WTC11 (cell line): Measurements from ENCODE around the gene PALM2AKAP2. TPM values are rescaled to one million over a fixed set of nuclear protein-coding genes. Genes with fewer than 3 reads are reported as not detected.

Source experiments
- ATAC-seq: fragments of 200-7000 bp; cut with Tn5 transposase; 2 replicates; pipeline ENCODE4 v1.10.0; 2021; ENCODE audit warnings: mild to moderate bottlenecking, moderate library complexity
- CTCF ChIA-PET: fragments of 300-600 bp; sonication (Branson Sonifier 250); formaldehyde crosslinking; loops from one replicate; lab custom pipeline; 2021; ENCODE audit warnings: antibody characterized with exemption; lab: Charles Lee
- POLR2A ChIA-PET: fragments of 350-600 bp; sonication (Branson Sonifier 250); formaldehyde crosslinking; loops from one replicate; lab custom pipeline; 2021; ENCODE audit warnings: antibody characterized with exemption; lab: Charles Lee
- DNase-seq: peaks from one replicate; pipeline ENCODE4 v3.0.0; 2021; ENCODE audit warnings: low spot score
- H3K27ac Mint-ChIP-seq: 2 replicates; pipeline ENCODE4 v1.8.0; 2021; ENCODE audit warnings: mixed read lengths
- H3K27me3 Mint-ChIP-seq: 2 replicates; pipeline ENCODE4 v1.8.0; 2021; ENCODE audit warnings: low read depth, mild to moderate bottlenecking, moderate library complexity, mixed read lengths
- H3K36me3 Mint-ChIP-seq: 2 replicates; pipeline ENCODE4 v1.8.0; 2021; ENCODE audit warnings: mixed read lengths
- H3K4me1 Mint-ChIP-seq: 2 replicates; pipeline ENCODE4 v1.8.0; 2022; ENCODE audit warnings: mixed read lengths
- H3K4me3 Mint-ChIP-seq: 2 replicates; pipeline ENCODE4 v1.8.0; 2021; ENCODE audit warnings: mild to moderate bottlenecking, moderate library complexity, mixed read lengths
- H3K9me3 Mint-ChIP-seq: 2 replicates; pipeline ENCODE4 v1.8.0; 2021; ENCODE audit warnings: mixed read lengths
- CREM ChIP-seq: sonication (generic); formaldehyde crosslinking; IDR thresholded peaks from 2 replicates; pipeline ENCODE4 v1.8.1; 2022; ENCODE audit warnings: mild to moderate bottlenecking, missing genetic modification reagents, moderate library complexity
- EMX1 ChIP-seq: fragments of 250-450 bp; sonication (Bioruptor Pico); IDR thresholded peaks from 2 replicates; pipeline ENCODE4 v1.8.0; 2021; ENCODE audit warnings: mild to moderate bottlenecking
- ESRRA ChIP-seq: sonication (generic); formaldehyde crosslinking; IDR thresholded peaks from 2 replicates; pipeline ENCODE4 v1.8.1; 2022; ENCODE audit warnings: mild to moderate bottlenecking, missing genetic modification reagents, borderline replicate concordance
- GABPB1 ChIP-seq: sonication (generic); formaldehyde crosslinking; IDR thresholded peaks from 2 replicates; pipeline ENCODE4 v1.8.1; 2023; ENCODE audit warnings: mild to moderate bottlenecking, missing genetic modification reagents
- GTF2I ChIP-seq: fragments of 250-450 bp; sonication (Bioruptor Pico); conservative IDR thresholded peaks from 2 replicates; pipeline ENCODE4 v1.4.0; 2021; ENCODE audit warnings: mild to moderate bottlenecking
- KAT7 ChIP-seq: sonication (generic); formaldehyde crosslinking; IDR thresholded peaks from 2 replicates; pipeline ENCODE4 v1.8.1; 2023; ENCODE audit warnings: missing genetic modification reagents, mild to moderate bottlenecking, borderline replicate concordance
- NFYB ChIP-seq: sonication (generic); formaldehyde crosslinking; conservative IDR thresholded peaks from 2 replicates; pipeline ENCODE4 v1.8.0; 2022; ENCODE audit warnings: low read depth, missing genetic modification reagents
- PREB ChIP-seq: sonication (generic); formaldehyde crosslinking; IDR thresholded peaks from 2 replicates; pipeline ENCODE4 v1.8.1; 2022; ENCODE audit warnings: mild to moderate bottlenecking, missing genetic modification reagents, moderate library complexity, borderline replicate concordance
- USF1 ChIP-seq: sonication (generic); formaldehyde crosslinking; IDR thresholded peaks from 2 replicates; pipeline ENCODE4 v1.8.0; 2022; ENCODE audit warnings: mild to moderate bottlenecking, missing genetic modification reagents
- ZNF396 ChIP-seq: fragments of 250-450 bp; sonication (Bioruptor Pico); IDR thresholded peaks from 2 replicates; pipeline ENCODE4 v1.8.0; 2021; ENCODE audit warnings: mild to moderate bottlenecking, moderate library complexity, borderline replicate concordance
- ZNF423 ChIP-seq: fragments of 250-450 bp; sonication (Bioruptor Pico); IDR thresholded peaks from 2 replicates; pipeline ENCODE4 v2.1.2; 2022; ENCODE audit warnings: mild to moderate bottlenecking, moderate library complexity
- total RNA-seq: library from RNA; stranded (reverse); gene quantifications from 3 replicates; pipeline ENCODE4 v1.2.3, GENCODE V29; 2021
- TF ChIP-seq, protein P1 (sequence below): sonication (generic); formaldehyde crosslinking; IDR thresholded peaks from 2 replicates; pipeline ENCODE4 v1.8.0; 2023; ENCODE audit warnings: mild to moderate bottlenecking, missing genetic modification reagents
- TF ChIP-seq, protein P2 (sequence below): fragments of 250-450 bp; sonication (Bioruptor Pico); IDR thresholded peaks from 2 replicates; pipeline ENCODE4 v1.9.0; 2021; ENCODE audit warnings: moderate library complexity, mild to moderate bottlenecking, inconsistent platforms, borderline replicate concordance

PALM2AKAP2 gene
- total RNA-seq, 1 experiment from 2014 or later: 7.0 TPM

DNA sequence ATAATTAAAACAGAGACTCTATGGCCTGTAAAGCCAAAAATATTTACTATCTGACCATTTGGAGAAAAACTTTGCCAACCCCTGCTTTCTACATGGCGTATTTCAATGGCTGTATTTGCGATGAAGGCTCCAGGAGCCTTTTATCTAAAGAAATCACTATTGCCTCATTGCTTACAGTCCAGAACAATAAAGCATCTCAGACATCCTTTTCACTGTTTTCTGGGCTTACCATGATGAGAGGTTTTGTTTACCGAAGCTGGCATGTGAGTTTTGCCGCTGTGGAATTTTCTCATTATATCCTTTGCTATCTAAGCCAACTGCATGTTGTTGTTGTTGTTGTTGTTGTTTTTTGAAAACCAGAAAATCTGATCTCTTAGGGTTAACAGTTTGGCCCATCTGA, 13.9 kb downstream of the PALM2AKAP2 start:
- Mint-ChIP-seq H3K4me1 (no peaks in the 10 kb centered on the region; the same call in 1 of the 2 replicates), H3K36me3 (no peaks in the 10 kb centered on the region), H3K9me3 (no peaks in the 10 kb centered on the region), H3K27me3 (no peaks in the 10 kb centered on the region), H3K27ac (no peak overlapping the region), H3K4me3 (no peak overlapping the region)
- TF ChIP-seq GABPB1 (CRISPR knock-in tag) (no peak), EMX1 (CRISPR knock-in tag) (no peak), KAT7 (no peak), GTF2I (CRISPR knock-in tag) (no peak), USF1 (CRISPR knock-in tag) (no peak), PREB (CRISPR knock-in tag) (no peak), ZNF396 (no peak), NFYB (CRISPR knock-in tag) (no peak)
- TF ChIP-seq, protein P1, sequence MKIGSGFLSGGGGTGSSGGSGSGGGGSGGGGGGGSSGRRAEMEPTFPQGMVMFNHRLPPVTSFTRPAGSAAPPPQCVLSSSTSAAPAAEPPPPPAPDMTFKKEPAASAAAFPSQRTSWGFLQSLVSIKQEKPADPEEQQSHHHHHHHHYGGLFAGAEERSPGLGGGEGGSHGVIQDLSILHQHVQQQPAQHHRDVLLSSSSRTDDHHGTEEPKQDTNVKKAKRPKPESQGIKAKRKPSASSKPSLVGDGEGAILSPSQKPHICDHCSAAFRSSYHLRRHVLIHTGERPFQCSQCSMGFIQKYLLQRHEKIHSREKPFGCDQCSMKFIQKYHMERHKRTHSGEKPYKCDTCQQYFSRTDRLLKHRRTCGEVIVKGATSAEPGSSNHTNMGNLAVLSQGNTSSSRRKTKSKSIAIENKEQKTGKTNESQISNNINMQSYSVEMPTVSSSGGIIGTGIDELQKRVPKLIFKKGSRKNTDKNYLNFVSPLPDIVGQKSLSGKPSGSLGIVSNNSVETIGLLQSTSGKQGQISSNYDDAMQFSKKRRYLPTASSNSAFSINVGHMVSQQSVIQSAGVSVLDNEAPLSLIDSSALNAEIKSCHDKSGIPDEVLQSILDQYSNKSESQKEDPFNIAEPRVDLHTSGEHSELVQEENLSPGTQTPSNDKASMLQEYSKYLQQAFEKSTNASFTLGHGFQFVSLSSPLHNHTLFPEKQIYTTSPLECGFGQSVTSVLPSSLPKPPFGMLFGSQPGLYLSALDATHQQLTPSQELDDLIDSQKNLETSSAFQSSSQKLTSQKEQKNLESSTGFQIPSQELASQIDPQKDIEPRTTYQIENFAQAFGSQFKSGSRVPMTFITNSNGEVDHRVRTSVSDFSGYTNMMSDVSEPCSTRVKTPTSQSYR (CRISPR knock-in tag): no peak
- TF ChIP-seq, protein P2, sequence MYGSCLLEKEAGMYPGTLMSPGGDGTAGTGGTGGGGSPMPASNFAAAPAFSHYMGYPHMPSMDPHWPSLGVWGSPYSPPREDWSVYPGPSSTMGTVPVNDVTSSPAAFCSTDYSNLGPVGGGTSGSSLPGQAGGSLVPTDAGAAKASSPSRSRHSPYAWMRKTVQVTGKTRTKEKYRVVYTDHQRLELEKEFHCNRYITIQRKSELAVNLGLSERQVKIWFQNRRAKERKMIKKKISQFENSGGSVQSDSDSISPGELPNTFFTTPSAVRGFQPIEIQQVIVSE (CRISPR knock-in tag): no peak
- ChIA-PET POLR2A (no interaction called here), CTCF (no interaction called here)
- DNase-seq: no peak
- no peak for ATAC-seq

DNA sequence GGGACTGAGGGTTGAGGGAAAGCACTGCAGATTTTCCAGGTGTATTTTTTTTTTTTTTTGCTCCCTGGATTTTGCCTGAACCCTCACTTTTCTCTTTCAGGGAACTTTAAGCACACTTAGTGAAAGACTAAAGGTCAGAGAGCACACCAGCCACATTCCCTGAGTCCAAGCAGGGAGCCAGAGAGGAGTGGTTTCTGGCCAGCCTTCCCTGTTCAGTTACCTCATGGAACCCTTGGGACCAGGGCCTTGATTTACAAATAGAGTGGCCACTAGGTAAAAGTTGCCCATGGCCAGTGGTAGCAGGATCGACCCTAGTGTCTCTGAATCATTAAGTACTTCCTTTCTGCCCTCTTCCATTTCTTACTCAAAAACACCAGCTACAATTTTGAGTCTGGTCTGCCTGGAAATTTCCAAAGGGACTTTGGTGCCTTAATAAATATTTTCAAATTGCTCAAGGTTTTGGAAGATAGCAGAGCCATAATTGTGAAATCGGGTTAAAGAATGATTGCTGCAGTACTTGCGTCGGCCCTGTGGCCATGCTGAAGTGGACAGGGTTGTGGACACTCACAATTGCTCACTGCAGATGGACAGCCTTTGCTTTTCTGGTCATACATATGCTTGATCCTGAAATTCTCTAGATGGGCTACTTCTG, 14.5 kb downstream of the PALM2AKAP2 start:
- no peaks in the 10 kb centered on the region; the same call in 1 of the 2 replicates for H3K4me1 Mint-ChIP-seq
- ATAC-seq: no peak

GRCh38 chr9:109795613-109796012, 15.6 kb downstream of the PALM2AKAP2 start:
- no peak for TF ChIP-seq ESRRA (CRISPR knock-in tag)
- TF ChIP-seq ZNF423 (CRISPR knock-in tag): no peak
- no peak for TF ChIP-seq NFYB (CRISPR knock-in tag)
- Mint-ChIP-seq H3K9me3 (no peaks in the 10 kb centered on the region), H3K4me3 (no peak overlapping the region)

More for the DNA sequence above, 14.5 kb downstream of the PALM2AKAP2 start:
- H3K9me3 Mint-ChIP-seq: no peaks in the 10 kb centered on the region
- H3K36me3 Mint-ChIP-seq: no peaks in the 10 kb centered on the region
- no peak overlapping the region for H3K4me3 Mint-ChIP-seq
- CTCF ChIA-PET: no interaction called here
- TF ChIP-seq CREM (CRISPR knock-in tag): no peak
- no peak for TF ChIP-seq PREB (CRISPR knock-in tag)
- H3K27me3 Mint-ChIP-seq: no peaks in the 10 kb centered on the region
- POLR2A ChIA-PET: no interaction called here
- H3K27ac Mint-ChIP-seq: no peak overlapping the region
- DNase-seq: no peak

More at GRCh38 chr9:109795613-109796012, 15.6 kb downstream of the PALM2AKAP2 start:
- Mint-ChIP-seq H3K27ac (no peak overlapping the region), H3K36me3 (no peaks in the 10 kb centered on the region), H3K4me1 (no peaks in the 10 kb centered on the region), H3K27me3 (no peaks in the 10 kb centered on the region)
- CTCF ChIA-PET: no interaction called here
- POLR2A ChIA-PET: no interaction called here
- no peak for ATAC-seq
- DNase-seq: no peak
